Measurements from ENCODE around the gene USP47.

The USP47 gene

GRCh38 chr11:11985016-11985715 is 143.4 kb downstream of the USP47 start:
- DNase-seq, result no peak

GRCh38 chr11:11985954-11986949 is 144.5 kb downstream of the USP47 start:
- no peak for DNase-seq

- DNase-seq, result no peak
Observed at GRCh38 chr11:11987503-11988022, 145.8 kb downstream of the USP47 start.

DNA sequence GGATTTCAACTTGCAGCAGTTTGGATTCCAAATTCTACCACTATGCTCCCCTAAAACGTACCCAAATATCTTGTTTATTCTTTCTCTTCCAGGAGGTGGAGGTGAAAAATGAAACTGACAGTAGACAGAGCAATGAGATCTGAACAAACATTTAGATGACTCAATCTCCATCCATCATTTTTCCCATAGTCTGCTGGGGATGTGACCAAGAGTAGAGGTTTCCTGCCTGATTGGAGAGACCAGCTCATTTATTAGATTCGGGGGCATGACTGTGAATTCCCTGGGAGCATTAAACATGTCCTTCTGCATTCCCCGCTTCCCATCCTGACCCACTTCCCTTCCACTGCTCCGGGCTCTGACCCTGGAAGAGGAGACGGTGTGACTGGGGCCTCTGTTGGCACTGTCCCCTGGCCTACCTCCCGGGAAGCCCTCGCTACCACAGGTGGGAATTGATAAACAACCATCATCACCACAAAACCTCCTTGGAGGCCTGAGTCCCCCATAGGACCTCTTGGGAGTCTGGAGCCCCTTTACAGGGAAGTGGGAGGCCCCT is 146.4 kb downstream of the USP47 start:
- DNase-seq, result no peak

- no peak for DNase-seq
Observed at GRCh38 chr11:11988681-11989261, 147.0 kb downstream of the USP47 start.

GRCh38 chr11:11989774-11990744 is 148.3 kb downstream of the USP47 start:
- no peak for DNase-seq

GRCh38 chr11:11992257-11993212 is 150.8 kb downstream of the USP47 start:
- no peak for DNase-seq

- DNase-seq, result no peak
Observed at GRCh38 chr11:11993839-11994238, 152.1 kb downstream of the USP47 start.

DNA sequence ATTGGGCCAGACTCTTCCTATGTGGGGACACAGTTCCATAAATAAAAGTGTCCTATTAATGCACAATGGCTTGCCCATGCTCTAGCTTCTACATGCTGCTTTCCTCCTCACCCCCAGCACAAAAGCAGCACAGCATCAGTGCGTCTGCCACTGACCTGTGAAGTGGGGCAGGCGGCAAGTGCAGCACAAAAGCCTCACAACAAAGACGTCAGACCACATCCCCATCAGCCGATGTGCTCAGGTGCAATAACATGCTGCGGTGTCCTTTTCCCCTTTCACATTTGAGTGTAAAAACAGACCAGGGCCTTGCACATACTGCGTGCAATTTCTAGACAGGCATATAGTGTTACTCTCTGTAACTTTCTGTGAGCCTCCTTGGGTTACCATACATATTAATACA is 153.8 kb downstream of the USP47 start:
- DNase-seq, result no peak

DNA sequence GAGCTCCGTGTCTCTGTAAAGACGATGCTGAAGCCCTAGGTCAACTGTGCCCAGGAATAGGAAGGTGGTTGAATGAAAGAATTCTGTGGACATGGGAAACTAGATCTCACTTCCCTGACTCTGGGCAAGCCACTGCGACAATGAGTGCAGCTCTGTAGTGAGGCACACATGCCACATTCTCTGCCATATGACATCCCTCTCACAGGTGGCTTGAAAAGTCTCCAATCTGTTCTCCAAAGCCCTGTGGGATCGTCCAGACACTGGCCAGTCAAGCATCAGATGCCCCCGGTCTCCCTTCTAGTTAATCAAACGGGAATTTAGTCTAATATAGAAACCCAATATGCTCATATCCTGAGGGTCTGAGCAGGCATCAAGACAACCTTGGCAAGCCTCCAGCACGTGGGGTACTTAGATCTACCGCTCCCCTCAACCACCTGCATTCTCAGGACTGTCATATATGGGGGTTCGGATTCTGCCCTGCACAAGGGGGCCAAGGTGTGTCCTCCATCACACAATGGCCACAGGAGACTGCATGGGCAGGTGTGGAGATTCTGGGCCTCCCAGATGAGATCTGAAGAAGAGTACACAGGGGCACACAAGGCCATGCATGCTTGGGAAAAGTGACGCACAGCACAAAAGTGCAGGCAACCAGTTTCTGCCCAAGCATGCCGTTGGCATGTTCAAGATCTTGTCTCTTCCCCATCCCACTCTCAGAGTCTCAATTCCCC is 154.7 kb downstream of the USP47 start:
- DNase-seq, result no peak

- no peak for DNase-seq
Observed at GRCh38 chr11:11997049-11997322, 155.2 kb downstream of the USP47 start.

DNA sequence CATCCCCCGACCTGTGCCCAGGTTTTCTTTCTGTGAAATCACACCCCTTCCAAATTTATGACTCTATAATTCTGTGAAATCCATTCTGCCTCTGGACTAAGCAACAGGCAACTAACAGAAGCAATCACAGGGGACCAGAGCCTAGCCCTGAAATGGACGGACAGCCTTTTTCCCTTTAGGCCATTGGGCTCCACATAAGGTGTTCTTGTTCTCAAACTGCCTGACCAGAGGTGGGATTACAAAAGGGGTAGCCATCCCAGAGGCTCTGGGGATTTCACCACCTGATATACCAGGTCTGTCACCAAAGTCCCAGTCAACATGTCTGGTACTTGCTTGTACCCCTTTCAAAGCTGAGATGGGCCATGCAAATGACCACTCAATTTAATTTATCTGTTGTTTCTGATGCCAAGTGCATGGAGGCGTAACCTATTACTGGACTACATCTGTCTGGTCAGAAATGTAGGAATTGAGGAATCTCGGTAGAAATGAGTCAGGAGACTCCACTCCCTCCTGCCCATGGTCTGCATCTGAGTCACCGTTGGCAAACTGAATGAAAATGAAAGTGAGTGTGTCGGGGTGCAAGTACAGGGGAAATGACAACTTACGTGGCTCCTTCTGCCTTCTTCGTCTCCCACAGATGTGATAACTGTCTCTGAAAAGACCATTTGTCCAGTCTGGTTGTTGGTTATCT is 156.5 kb downstream of the USP47 start:
- no peak for DNase-seq

DNA sequence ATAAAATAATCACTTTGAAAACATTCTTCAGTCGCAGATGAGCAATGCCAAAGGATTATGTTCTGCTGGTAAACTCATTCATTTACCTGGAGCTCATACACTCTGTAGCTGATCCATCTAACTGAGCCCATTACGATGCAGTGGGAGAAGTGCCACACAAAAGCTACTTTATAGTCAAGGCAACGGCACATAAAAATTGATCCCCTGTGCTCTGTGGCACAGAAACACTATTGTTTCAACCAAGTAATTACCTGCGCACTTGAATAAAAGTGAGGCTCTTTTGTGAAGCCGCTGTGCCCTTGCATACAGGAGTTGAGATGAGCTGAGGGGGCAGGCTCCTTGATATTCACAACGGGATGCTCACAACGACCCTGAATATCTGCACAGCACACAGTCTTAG is 159.4 kb downstream of the USP47 start:
- no peak for DNase-seq

GRCh38 chr11:12003336-12003735 is 161.6 kb downstream of the USP47 start:
- DNase-seq, result no peak

GRCh38 chr11:12003815-12004214 is 162.0 kb downstream of the USP47 start:
- DNase-seq, result no peak

GRCh38 chr11:12005061-12005460 is 163.3 kb downstream of the USP47 start:
- DNase-seq, result no peak

- no peak for DNase-seq
Observed at GRCh38 chr11:12005476-12005875, 163.7 kb downstream of the USP47 start.

- DNase-seq, result no peak
Observed at GRCh38 chr11:12006552-12007229, 164.9 kb downstream of the USP47 start.

DNA sequence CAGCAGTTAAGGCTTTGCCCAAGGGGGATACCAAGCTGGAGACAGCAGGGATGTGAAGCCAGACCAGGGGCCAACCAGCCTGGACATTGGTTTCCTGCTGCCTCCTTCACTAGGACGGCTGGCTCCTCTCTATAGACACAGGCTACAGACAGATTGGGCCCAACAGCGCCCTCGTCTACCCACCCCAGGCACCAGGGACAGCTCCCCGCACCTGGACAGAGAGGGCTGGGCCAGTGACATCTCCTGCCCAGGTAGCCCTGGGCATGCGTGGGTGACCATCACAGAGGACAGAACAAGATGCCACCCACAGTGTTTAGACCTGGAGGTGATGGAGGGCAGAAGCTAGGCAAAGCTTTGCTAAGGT is 165.4 kb downstream of the USP47 start:
- no peak for DNase-seq
